Lung (tissue), 12 donors: Measurements from ENCODE around the gene OR4D5. TPM values are rescaled to one million over a fixed set of nuclear protein-coding genes. Genes with fewer than 3 reads are reported as not detected.

ENCODE experiments used
- ATAC-seq: fragments of 200-7000 bp; cut with Tn5 transposase; one replicate; pipeline ENCODE4 v1.9.1; 2020; ENCODE audit warnings: moderate number of reproducible peaks; ENCODE audit not compliant: insufficient read depth, low FRiP score
- DNase-seq, 3 donors: peaks; one replicate each; pipeline ENCODE4 v3.0.0-alpha.2; 2013 to 2017
- H3K27ac ChIP-seq, 2 donors: one replicate each; pipeline ENCODE4 v1.5.1; 2013; ENCODE audit warnings: mild to moderate bottlenecking in 2 of 2, moderate library complexity in 2 of 2, control low read depth in 1 of 2, inconsistent platforms in 1 of 2, low read depth in 1 of 2, low read length in 1 of 2
- H3K27me3 ChIP-seq, 3 donors: one replicate each; pipeline ENCODE4 v1.5.1; 2013; ENCODE audit warnings: low read length in 2 of 3; ENCODE audit not compliant: control insufficient read depth in 3 of 3, insufficient read depth in 3 of 3
- H3K36me3 ChIP-seq, 4 donors: one replicate each; pipeline ENCODE4 v1.5.1; 2013; ENCODE audit warnings: low read length in 4 of 4, mild to moderate bottlenecking in 1 of 4, moderate library complexity in 1 of 4; ENCODE audit not compliant: control insufficient read depth in 4 of 4, insufficient read depth in 4 of 4
- H3K4me1 ChIP-seq, 5 donors: one replicate each; pipeline ENCODE4 v1.5.1; 2013; ENCODE audit warnings: low read length in 5 of 5, mild to moderate bottlenecking in 2 of 5, moderate library complexity in 1 of 5; ENCODE audit not compliant: control insufficient read depth in 5 of 5, insufficient read depth in 5 of 5
- H3K4me3 ChIP-seq: one replicate; pipeline ENCODE4 v1.5.1; 2013; ENCODE audit warnings: mild to moderate bottlenecking, control low read depth, moderate library complexity
- H3K9ac ChIP-seq, 2 donors: one replicate each; pipeline ENCODE4 v1.5.1; 2013; ENCODE audit warnings: low read length in 2 of 2, control low read depth in 1 of 2; ENCODE audit not compliant: insufficient read depth in 1 of 2
- H3K9me3 ChIP-seq, 4 donors: one replicate each; pipeline ENCODE4 v1.5.1; 2013; ENCODE audit warnings: low read length in 3 of 4, mild to moderate bottlenecking in 1 of 4, moderate library complexity in 1 of 4; ENCODE audit not compliant: control insufficient read depth in 4 of 4, insufficient read depth in 3 of 4
- WGBS, 2 donors: extraction: QIAGEN DNeasy Blood & Tissue Kit; methylation state at CpG; one replicate each; pipeline ENCODE4 v1.1.7; 2013; 5-methylcytosine and 5-hydroxymethylcytosine counted together
- polyA plus RNA-seq, 2 donors: library from polyadenylated mRNA; stranded (reverse); fragments of 200-250 nt; gene quantifications; one replicate each; pipeline ENCODE4 v1.2.1, GENCODE V29; 2013
- total RNA-seq, 2 donors: library from RNA; depleted of rRNA in 1 of 2; stranded (reverse); fragments of >200 nt in 1 of 2; gene quantifications; one replicate each; pipeline ENCODE4 v1.2.1, GENCODE V29; 2014 to 2021
- TF ChIP-seq, protein P1 (sequence below): IDR thresholded peaks from 2 replicates; pipeline ENCODE4 v1.5.1; 2012; ENCODE audit warnings: mild to moderate bottlenecking; ENCODE audit errors: control extremely low read depth, extremely low read depth
- donor health status: control.
- donor health status: control.
- donor health status: Bipolar disorder and iron deficiency.
- donor health status: healthy.
- donor health status: DM: yes; HTN: yes; CAD: no.

The OR4D5 gene
- total and polyA plus RNA-seq, 4 donors = not detected

DNA sequence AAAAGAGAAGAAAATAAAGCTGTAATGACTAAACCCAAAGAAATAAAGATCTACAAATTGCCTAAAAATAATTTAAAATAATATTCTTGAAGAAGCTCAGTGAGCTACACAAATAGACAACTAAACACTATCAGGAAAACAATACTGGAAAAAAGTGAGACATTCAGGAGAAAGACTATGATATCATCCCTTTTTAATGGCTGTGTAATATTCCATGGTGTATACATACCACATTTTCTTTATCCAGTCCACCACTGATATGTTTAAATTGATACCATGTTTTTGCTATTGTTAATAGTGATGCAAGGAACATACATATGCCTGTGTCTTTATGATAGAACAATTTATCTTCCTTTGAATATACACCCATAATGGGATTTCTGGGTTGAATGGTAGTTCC, 17.3 kb downstream of the OR4D5 start:
- DNase-seq = no peak
- Histone ChIP-seq H3K4me3 (no peak overlapping the region), H3K9ac (no peak overlapping the region), H3K27ac (no peak overlapping the region), H3K4me1 (no peaks in the 10 kb centered on the region), H3K36me3 (no peaks in the 10 kb centered on the region), H3K9me3 (peaks cover 0 to 4% (median 0%) of the 10 kb centered on the region in 4 donors), H3K27me3 (no peaks in the 10 kb centered on the region)
- no peak for ATAC-seq
- TF ChIP-seq, protein P1, sequence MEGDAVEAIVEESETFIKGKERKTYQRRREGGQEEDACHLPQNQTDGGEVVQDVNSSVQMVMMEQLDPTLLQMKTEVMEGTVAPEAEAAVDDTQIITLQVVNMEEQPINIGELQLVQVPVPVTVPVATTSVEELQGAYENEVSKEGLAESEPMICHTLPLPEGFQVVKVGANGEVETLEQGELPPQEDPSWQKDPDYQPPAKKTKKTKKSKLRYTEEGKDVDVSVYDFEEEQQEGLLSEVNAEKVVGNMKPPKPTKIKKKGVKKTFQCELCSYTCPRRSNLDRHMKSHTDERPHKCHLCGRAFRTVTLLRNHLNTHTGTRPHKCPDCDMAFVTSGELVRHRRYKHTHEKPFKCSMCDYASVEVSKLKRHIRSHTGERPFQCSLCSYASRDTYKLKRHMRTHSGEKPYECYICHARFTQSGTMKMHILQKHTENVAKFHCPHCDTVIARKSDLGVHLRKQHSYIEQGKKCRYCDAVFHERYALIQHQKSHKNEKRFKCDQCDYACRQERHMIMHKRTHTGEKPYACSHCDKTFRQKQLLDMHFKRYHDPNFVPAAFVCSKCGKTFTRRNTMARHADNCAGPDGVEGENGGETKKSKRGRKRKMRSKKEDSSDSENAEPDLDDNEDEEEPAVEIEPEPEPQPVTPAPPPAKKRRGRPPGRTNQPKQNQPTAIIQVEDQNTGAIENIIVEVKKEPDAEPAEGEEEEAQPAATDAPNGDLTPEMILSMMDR = no peak

DNA sequence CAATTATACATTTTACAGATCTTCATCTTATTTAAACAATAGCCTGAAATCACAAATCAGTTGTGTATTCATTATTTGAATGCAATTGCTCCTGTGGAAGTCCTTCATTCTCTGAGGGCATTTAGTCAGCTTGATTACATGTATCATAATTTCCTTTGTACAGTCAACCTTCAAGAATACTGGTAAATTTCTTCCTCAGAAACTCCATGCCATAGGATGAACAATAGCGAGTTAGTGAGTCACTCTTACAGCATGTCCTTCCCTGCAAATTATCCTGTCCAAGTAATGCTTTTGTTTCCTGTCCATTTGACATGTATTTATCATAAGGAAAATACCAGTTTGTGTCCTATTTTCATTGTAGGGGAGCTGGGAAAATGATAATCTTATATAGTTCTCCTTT, 34.4 kb downstream of the OR4D5 start:
- H3K9ac ChIP-seq = no peak overlapping the region
- WGBS, 2 donors = 75 to 76% methylated on average over 1 of the region's 1 CpG
- H3K27me3 ChIP-seq = no peaks in the 10 kb centered on the region
- no peaks in the 10 kb centered on the region for H3K4me1 ChIP-seq
- ATAC-seq (no peak), DNase-seq (no peak)
- no peak overlapping the region for H3K27ac ChIP-seq
- H3K4me3 ChIP-seq = no peak overlapping the region
- TF ChIP-seq, protein P1 = no peak
- H3K9me3 ChIP-seq = peaks cover 0 to 5% (median 0%) of the 10 kb centered on the region in 4 donors
- no peaks in the 10 kb centered on the region for H3K36me3 ChIP-seq

DNA sequence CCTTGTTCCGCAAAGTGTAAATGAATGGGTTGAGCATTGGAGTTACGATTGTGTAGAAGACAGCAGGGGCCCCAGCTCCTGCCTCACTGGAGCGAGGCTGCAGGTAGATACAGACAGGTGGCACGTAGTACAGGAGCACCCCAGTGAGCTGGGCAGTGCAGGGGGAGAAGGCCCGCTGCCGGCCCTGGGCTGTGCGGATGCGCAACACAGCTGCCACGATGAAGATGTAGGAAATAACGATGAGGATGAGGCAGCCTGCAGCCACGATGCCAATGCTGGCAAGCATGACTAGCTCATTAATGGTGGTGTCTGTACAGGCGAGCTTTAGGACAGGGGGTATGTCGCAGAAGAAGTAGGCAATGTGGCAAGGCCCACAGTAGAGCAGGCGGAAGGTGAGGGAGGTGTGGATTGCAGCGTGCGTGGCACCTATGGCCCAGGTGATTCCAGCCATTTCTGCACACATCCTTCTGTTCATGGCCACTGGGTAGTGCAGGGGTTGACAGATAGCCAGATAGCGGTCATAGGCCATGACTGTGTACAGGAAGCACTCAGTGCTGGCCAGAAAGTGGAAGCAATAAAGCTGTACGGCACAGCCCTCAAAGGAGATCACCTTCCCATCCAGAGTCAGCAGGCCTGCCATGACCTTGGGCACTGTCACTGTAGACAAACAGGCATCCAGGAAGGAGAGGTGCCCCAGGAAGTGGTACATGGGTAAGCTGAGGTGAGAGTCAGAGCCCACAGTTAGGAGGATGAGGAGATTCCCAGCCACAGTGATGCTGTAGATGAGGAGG, 37.5 kb downstream of the OR4D5 start:
- Histone ChIP-seq H3K9ac (no peak overlapping the region), H3K27me3 (no peaks in the 10 kb centered on the region), H3K36me3 (no peaks in the 10 kb centered on the region), H3K9me3 (peaks cover 0 to 5% (median 0%) of the 10 kb centered on the region in 4 donors), H3K27ac (no peak overlapping the region), H3K4me3 (no peak overlapping the region), H3K4me1 (no peaks in the 10 kb centered on the region)
- TF ChIP-seq, protein P1 = no peak
- no peak for DNase-seq
- ATAC-seq = no peak
- 89 to 92% methylated on average over 18 of the region's 18 CpGs for WGBS, 2 donors
